T-cell (primary cell): Measurements from ENCODE around the gene CUL3. TPM values are rescaled to one million over a fixed set of nuclear protein-coding genes. Genes with fewer than 3 reads are reported as not detected.
"Not testable (repeated sequence)": the region's sequence is repeated elsewhere in the genome, so short reads cannot be mapped to it uniquely, and the experiment has no call there.

ENCODE experiments used
- ATAC-seq, 4 experiments: fragments of 200-7000 bp in 3 of 4; fragments of 150-1000 bp in 1 of 4; cut with Tn5 transposase; replicated peaks in 1 of 4; 1 replicate in 3 of 4; 2 replicates in 1 of 4; pipeline ENCODE4 v1.10.0; 2021; ENCODE audit warnings: moderate library complexity in 3 of 4, mild to moderate bottlenecking in 2 of 4, moderate number of reproducible peaks in 1 of 4
- CTCF ChIA-PET, 2 donors: fragments of 300-600 bp; sonication (Branson Sonifier 250); formaldehyde crosslinking; loops; one replicate each; lab custom pipeline; 2022; ENCODE audit warnings: antibody characterized with exemption in 2 of 2; lab: Charles Lee
- POLR2A ChIA-PET, 2 donors: fragments of 300-600 bp; sonication (Branson Sonifier 250); formaldehyde crosslinking; loops; one replicate each; lab custom pipeline; 2022; ENCODE audit warnings: antibody characterized with exemption in 2 of 2; lab: Charles Lee
- DNase-seq, 35 experiments: peaks; one replicate each; pipeline versions ENCODE4 v3.0.0 to v3.0.0-alpha.2; 2013 to 2023
- H3K27ac ChIP-seq: one replicate; pipeline ENCODE4 v1.5.1; 2013; ENCODE audit warnings: low read length
- H3K27me3 ChIP-seq, 2 experiments: replicated peaks in 1 of 2; 1 replicate in 1 of 2; 2 replicates in 1 of 2; pipeline versions ENCODE4 v1.6.1 to v1.7.0; 2013; ENCODE audit warnings: low read length in 1 of 2, mixed read lengths in 1 of 2; ENCODE audit not compliant: control insufficient read depth in 2 of 2, insufficient read depth in 2 of 2; ENCODE audit errors: extremely low read depth in 1 of 2
- H3K36me3 ChIP-seq, 2 donors: 1 replicate in 1 of 2; 2 replicates in 1 of 2; pipeline versions ENCODE4 v1.6.1 to v1.7.0; 2013; ENCODE audit warnings: low read length in 1 of 2; ENCODE audit not compliant: control insufficient read depth in 2 of 2, insufficient read depth in 1 of 2; ENCODE audit errors: extremely low read depth in 1 of 2
- H3K4me1 ChIP-seq, 2 experiments: 1 replicate in 1 of 2; 2 replicates in 1 of 2; pipeline versions ENCODE4 v1.6.1 to v1.7.0; 2013; ENCODE audit warnings: low read length in 2 of 2, mixed read lengths in 1 of 2; ENCODE audit not compliant: insufficient read depth in 2 of 2, control insufficient read depth in 1 of 2; ENCODE audit errors: extremely low read depth in 1 of 2
- H3K4me3 ChIP-seq, 2 donors: 1 replicate in 1 of 2; 2 replicates in 1 of 2; pipeline versions ENCODE4 v1.5.1 to v1.7.0; 2013; ENCODE audit warnings: mild to moderate bottlenecking in 2 of 2, low read length in 1 of 2, moderate library complexity in 1 of 2; ENCODE audit not compliant: control insufficient read depth in 1 of 2; ENCODE audit errors: extremely low read depth in 1 of 2
- H3K9me3 ChIP-seq: 2 replicates; pipeline ENCODE4 v1.7.0; 2013
- H3K27ac Mint-ChIP-seq, 2 donors: one replicate each; pipeline ENCODE4 v1.8.0; 2020 to 2021; ENCODE audit warnings: mild to moderate bottlenecking in 2 of 2, mixed read lengths in 2 of 2
- H3K27me3 Mint-ChIP-seq, 2 donors: one replicate each; pipeline ENCODE4 v1.8.0; 2021 to 2022; ENCODE audit warnings: mixed read lengths in 2 of 2
- H3K36me3 Mint-ChIP-seq: one replicate; pipeline ENCODE4 v1.8.0; 2021; ENCODE audit warnings: mixed read lengths
- H3K4me1 Mint-ChIP-seq, 3 donors: one replicate each; pipeline ENCODE4 v1.8.0; 2020 to 2022; ENCODE audit warnings: mixed read lengths in 3 of 3, mild to moderate bottlenecking in 1 of 3
- H3K4me3 Mint-ChIP-seq, 3 donors: one replicate each; pipeline ENCODE4 v1.8.0; 2020 to 2022; ENCODE audit warnings: mild to moderate bottlenecking in 3 of 3, mixed read lengths in 3 of 3, moderate library complexity in 3 of 3
- H3K9me3 Mint-ChIP-seq, 3 donors: one replicate each; pipeline ENCODE4 v1.8.0; 2020 to 2022; ENCODE audit warnings: mixed read lengths in 3 of 3
- WGBS: methylation state at CpG from one replicate; pipeline ENCODE4 v1.1.5; 2013; ENCODE audit warnings: missing lambda C conversion rate; ENCODE audit not compliant: insufficient coverage; 5-methylcytosine and 5-hydroxymethylcytosine counted together
- total RNA-seq, 35 experiments: library from RNA in 6 of 35; stranded (reverse) in 6 of 35; fragments of 120-200 nt in 1 of 35; gene quantifications; one replicate each; pipeline versions ENCODE4 v1.2.1 to v1.2.4 and lab custom pipeline; 2013 to 2026

Gene CUL3
- total RNA-seq, 5 donors from 2014 or later (not counting 1 experiment from before 2014, with no cell fraction given) = 66.1 to 95.9 (median 82.7) TPM

GRCh38 chr2:224525774-224526173, 59.4 kb downstream of the CUL3 start:
- ChIA-PET CTCF (interaction anchor here in 1 of 2 donors (1.6 kb wide), 1 partner anchor 16 kb away, joined by 4 read pairs; no protein-coding TSS in a partner anchor), POLR2A (interaction anchor here in 1 of 2 donors (0.6 kb wide), 1 partner anchor 88 kb away, joined by 4 read pairs; no protein-coding TSS in a partner anchor)

GRCh38 chr2:224524657-224525056, 60.5 kb downstream of the CUL3 start:
- POLR2A ChIA-PET = interaction anchor here (0.6 kb wide), 4 partner anchors 19 to 553 kb away, joined by 3 to 6 read pairs (median 4); no protein-coding TSS in a partner anchor
- H3K27me3 Mint-ChIP-seq = no peaks in the 10 kb centered on the region

More at GRCh38 chr2:224525774-224526173, 59.4 kb downstream of the CUL3 start:
- Mint-ChIP-seq H3K4me3 (peak overlapping the region in 2 of 3 donors; percentile 32 to 64), H3K9me3 (no peaks in the 10 kb centered on the region), H3K27me3 (no peaks in the 10 kb centered on the region), H3K4me1 (peaks cover 70 to 85% (median 76%) of the 10 kb centered on the region in 3 donors), H3K27ac (peak overlapping the region; percentile 65 to 82), H3K36me3 (peaks cover 15% of the 10 kb centered on the region)
- Histone ChIP-seq H3K4me3 (no peak overlapping the region), H3K4me1 (peaks cover 17 to 22% of the 10 kb centered on the region in 2 experiments), H3K36me3 (no peaks in the 10 kb centered on the region), H3K9me3 (no peaks in the 10 kb centered on the region), H3K27me3 (no peaks in the 10 kb centered on the region), H3K27ac (no peak overlapping the region)
- DNase-seq = no peak
- no CpG with 5 or more reads among the region's 1 CpG for WGBS
- ATAC-seq = no peak

GRCh38 chr2:224523626-224524577, 61.3 kb downstream of the CUL3 start:
- Histone ChIP-seq H3K4me3 (no peak overlapping the region), H3K27me3 (no peaks in the 10 kb centered on the region), H3K36me3 (no peaks in the 10 kb centered on the region), H3K9me3 (no peaks in the 10 kb centered on the region), H3K4me1 (peaks cover 23 to 27% of the 10 kb centered on the region in 2 experiments), H3K27ac (peak overlapping the region; percentile 45)
- peaks cover 11% of the 10 kb centered on the region for H3K36me3 Mint-ChIP-seq
- peak; percentile 45 to 62 (median 58) for ATAC-seq
- peak overlapping the region; percentile 45 to 64 (median 63) for H3K4me3 Mint-ChIP-seq
- peak in 1 of 35 experiments; percentile 39 for DNase-seq
- peaks cover 74 to 91% (median 84%) of the 10 kb centered on the region in 3 donors for H3K4me1 Mint-ChIP-seq
- WGBS = 60% methylated on average over 1 of the region's 6 CpGs
- ChIA-PET POLR2A (interaction anchor here (0.6 to 1.0 kb wide), 5 partner anchors 10 to 136 kb away, joined by 3 to 6 read pairs (median 3); no protein-coding TSS in a partner anchor), CTCF (interaction anchor here (0.6 to 1.6 kb wide), 4 partner anchors 12 to 155 kb away, joined by 3 to 5 read pairs (median 4); no protein-coding TSS in a partner anchor)
- no peaks in the 10 kb centered on the region for H3K9me3 Mint-ChIP-seq
- no peaks in the 10 kb centered on the region for H3K27me3 Mint-ChIP-seq
- H3K27ac Mint-ChIP-seq = peak overlapping the region; percentile 37 to 93

More at GRCh38 chr2:224524657-224525056, 60.5 kb downstream of the CUL3 start:
- H3K4me1 ChIP-seq = peaks cover 23 to 27% of the 10 kb centered on the region in 2 experiments
- H3K27me3 ChIP-seq = no peaks in the 10 kb centered on the region
- peaks cover 77 to 91% (median 82%) of the 10 kb centered on the region in 3 donors for H3K4me1 Mint-ChIP-seq
- H3K4me3 ChIP-seq = no peak overlapping the region
- ATAC-seq = peak in 1 of 4 experiments; percentile 10
- 0% methylated on average over 1 of the region's 2 CpGs for WGBS
- H3K9me3 ChIP-seq = no peaks in the 10 kb centered on the region
- H3K27ac Mint-ChIP-seq = peak overlapping the region; percentile 37 to 93
- H3K9me3 Mint-ChIP-seq = no peaks in the 10 kb centered on the region
- peak overlapping the region; percentile 45 to 64 (median 63) for H3K4me3 Mint-ChIP-seq
- peaks cover 11% of the 10 kb centered on the region for H3K36me3 Mint-ChIP-seq
- H3K36me3 ChIP-seq = no peaks in the 10 kb centered on the region
- DNase-seq = peak in 1 of 35 experiments; percentile 25
- CTCF ChIA-PET = interaction anchor here in 1 of 2 donors (1.2 kb wide), 1 partner anchor 155 kb away, joined by 3 read pairs; no protein-coding TSS in a partner anchor
- H3K27ac ChIP-seq = peak overlapping the region; percentile 45

- DNase-seq, CTCF ChIA-PET, H3K4me3 Mint-ChIP-seq, H3K27me3 ChIP-seq, H3K36me3 ChIP-seq, H3K27me3 Mint-ChIP-seq, H3K36me3 Mint-ChIP-seq, H3K4me3 ChIP-seq, H3K27ac ChIP-seq, H3K9me3 Mint-ChIP-seq, H3K27ac Mint-ChIP-seq, ATAC-seq, H3K9me3 ChIP-seq, POLR2A ChIA-PET: not testable (repeated sequence)
- H3K4me1 ChIP-seq = peaks cover 23 to 29% of the 10 kb centered on the region in 2 experiments
- H3K4me1 Mint-ChIP-seq = peaks cover 72 to 87% (median 81%) of the 10 kb centered on the region in 3 donors
- 100% methylated on average over 1 of the region's 10 CpGs for WGBS
Measured at GRCh38 chr2:224522483-224522882, 62.7 kb downstream of the CUL3 start.

GRCh38 chr2:224520064-224520463, 65.1 kb downstream of the CUL3 start:
- H3K27me3 ChIP-seq = no peaks in the 10 kb centered on the region
- H3K4me1 Mint-ChIP-seq = peaks cover 68 to 84% (median 75%) of the 10 kb centered on the region in 3 donors
- H3K27ac ChIP-seq = no peak overlapping the region
- H3K9me3 ChIP-seq = no peaks in the 10 kb centered on the region
- H3K9me3 Mint-ChIP-seq = no peaks in the 10 kb centered on the region
- CTCF ChIA-PET = interaction anchor here in 1 of 2 donors (0.7 to 1.4 kb wide), 2 partner anchors 10 to 55 kb away, joined by 3 read pairs; no protein-coding TSS in a partner anchor
- no peak overlapping the region for H3K4me3 ChIP-seq
- peaks cover 10% of the 10 kb centered on the region for H3K36me3 Mint-ChIP-seq
- H3K4me3 Mint-ChIP-seq = peak overlapping the region in 2 of 3 donors; percentile 24 to 51
- DNase-seq (peak in 18 of 35 experiments; percentile 5 to 60 (median 15)), ATAC-seq (peak; percentile 39 to 58 (median 56))
- H3K4me1 ChIP-seq = peaks cover 20 to 23% of the 10 kb centered on the region in 2 experiments
- no peaks in the 10 kb centered on the region for H3K27me3 Mint-ChIP-seq
- no CpG with 5 or more reads among the region's 1 CpG for WGBS
- H3K36me3 ChIP-seq = no peaks in the 10 kb centered on the region
- H3K27ac Mint-ChIP-seq = peak overlapping the region; percentile 59 to 73
- POLR2A ChIA-PET = no interaction called here
